LNCaP clone FGC (cell line): ENCODE data around the gene RPL15.

ENCODE experiments used
- DNase-seq: peaks from one replicate; pipeline ENCODE4 v3.0.0-alpha.2; 2011; ENCODE audit warnings: low read depth
- H3K4me3 ChIP-seq: 2 replicates; pipeline ENCODE4 v1.5.1; 2011; ENCODE audit warnings: mild to moderate bottlenecking, low read depth, low read length, control low read depth
- TF ChIP-seq, protein P1 (sequence below): IDR thresholded peaks from 2 replicates; pipeline ENCODE4 v1.5.1; 2012; ENCODE audit warnings: mild to moderate bottlenecking; ENCODE audit not compliant: control insufficient read depth, insufficient read depth; ENCODE audit errors: extremely low read depth

RPL15 gene

DNA sequence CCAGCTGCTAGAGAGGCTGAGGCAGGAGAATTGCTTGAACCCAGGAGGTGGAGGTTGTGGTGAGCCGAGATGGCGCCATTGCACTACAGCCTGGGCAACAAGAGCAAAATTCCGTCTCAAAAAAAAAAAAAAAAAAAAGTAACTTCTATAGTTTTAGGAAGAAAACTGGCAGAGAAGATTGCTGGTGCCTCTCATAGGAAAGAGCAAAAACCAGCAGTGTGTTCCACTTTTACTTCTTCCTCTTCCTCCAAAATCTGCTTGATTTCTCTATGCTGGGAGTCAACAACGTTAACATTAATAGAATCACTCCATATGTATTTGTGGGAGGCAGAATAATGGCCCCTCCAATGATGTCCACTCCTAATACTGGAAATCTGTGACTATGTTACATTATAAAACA is 15.6 kb downstream of the RPL15 start:
- TF ChIP-seq, protein P1, sequence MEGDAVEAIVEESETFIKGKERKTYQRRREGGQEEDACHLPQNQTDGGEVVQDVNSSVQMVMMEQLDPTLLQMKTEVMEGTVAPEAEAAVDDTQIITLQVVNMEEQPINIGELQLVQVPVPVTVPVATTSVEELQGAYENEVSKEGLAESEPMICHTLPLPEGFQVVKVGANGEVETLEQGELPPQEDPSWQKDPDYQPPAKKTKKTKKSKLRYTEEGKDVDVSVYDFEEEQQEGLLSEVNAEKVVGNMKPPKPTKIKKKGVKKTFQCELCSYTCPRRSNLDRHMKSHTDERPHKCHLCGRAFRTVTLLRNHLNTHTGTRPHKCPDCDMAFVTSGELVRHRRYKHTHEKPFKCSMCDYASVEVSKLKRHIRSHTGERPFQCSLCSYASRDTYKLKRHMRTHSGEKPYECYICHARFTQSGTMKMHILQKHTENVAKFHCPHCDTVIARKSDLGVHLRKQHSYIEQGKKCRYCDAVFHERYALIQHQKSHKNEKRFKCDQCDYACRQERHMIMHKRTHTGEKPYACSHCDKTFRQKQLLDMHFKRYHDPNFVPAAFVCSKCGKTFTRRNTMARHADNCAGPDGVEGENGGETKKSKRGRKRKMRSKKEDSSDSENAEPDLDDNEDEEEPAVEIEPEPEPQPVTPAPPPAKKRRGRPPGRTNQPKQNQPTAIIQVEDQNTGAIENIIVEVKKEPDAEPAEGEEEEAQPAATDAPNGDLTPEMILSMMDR = no peak
- no peak for DNase-seq
- H3K4me3 ChIP-seq = no peak overlapping the region

DNA sequence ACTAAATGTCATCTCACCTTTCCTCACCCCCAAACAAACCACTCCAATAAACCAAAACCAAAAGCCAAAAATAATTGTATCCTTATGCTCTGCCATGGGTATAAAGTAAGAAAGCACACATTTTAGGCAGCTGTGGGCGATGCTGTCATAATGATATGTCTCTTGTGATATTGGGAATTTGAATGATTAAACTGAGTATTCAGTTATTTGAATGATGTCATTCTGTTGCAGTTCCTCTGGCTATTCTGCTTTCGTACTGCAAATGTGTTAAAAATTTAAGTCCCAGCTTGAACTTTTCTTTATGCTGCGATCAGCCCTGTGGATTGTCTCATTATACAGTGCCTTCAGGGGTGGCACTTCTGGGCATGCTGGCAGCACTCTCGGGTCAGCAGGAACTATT is 17.3 kb downstream of the RPL15 start:
- no peak overlapping the region for H3K4me3 ChIP-seq
- TF ChIP-seq, protein P1 = no peak
- no peak for DNase-seq

DNA sequence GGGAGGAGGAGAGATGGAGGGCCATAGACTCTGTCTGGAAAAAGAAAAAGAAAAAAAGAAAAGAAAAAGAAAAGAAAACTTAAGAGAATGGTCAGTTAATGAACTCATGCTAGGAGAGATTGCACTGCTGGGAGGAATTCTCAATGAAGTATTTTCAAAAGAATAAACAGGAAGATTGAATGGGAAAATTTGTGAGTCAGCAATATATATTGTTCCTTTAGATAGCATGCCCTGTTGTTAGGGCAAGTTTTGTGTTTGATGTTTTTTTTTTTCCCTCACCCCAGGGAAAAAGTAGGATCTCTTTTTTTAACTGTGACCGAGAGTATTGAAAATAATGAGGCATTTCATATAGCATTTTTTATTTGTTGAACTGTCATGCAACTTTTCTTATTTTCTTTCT is 20.4 kb downstream of the RPL15 start:
- DNase-seq = no peak
- H3K4me3 ChIP-seq = no peak overlapping the region
- TF ChIP-seq, protein P1 = no peak

DNA sequence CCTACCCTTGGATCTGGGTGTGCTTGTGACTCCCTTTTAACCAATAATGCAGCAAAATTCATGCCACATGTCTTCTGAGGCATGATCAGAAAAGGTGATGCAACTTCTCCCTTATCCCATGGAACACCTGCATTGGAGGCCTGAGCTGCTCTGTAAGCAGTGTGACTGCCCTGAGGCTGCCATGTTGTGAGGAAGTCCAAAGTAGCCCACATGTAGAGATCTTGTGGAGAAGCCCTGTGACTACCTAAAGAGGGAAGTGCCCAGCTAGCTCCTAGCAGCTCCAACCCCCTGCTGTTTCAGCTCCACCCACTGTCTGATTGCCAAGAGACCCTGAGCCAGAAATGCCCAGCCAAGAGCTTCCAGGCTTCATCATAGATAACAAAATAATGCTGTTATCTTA is 21.8 kb downstream of the RPL15 start:
- TF ChIP-seq, protein P1 = no peak
- no peak for DNase-seq
- H3K4me3 ChIP-seq = no peak overlapping the region

DNA sequence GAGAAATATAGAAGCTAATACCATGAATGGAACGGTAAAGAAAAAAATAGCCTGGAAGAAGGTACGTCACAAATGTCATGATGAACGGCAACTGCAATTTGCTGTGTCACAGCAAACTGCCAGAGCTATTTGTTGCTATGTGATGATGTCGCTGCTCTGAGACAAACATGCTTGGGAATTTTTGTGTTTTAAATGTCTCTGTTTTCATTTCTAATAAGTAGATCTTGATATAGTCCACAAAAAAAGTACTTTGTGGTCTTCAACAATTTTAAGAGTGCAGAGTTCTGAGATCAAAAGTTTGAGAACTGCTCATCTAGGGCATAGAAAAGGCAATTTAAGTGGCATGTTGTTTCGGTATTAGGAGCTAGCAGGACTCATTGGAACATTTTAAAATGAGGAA is 23.8 kb downstream of the RPL15 start:
- TF ChIP-seq, protein P1 = no peak
- no peak overlapping the region for H3K4me3 ChIP-seq
- no peak for DNase-seq

DNA sequence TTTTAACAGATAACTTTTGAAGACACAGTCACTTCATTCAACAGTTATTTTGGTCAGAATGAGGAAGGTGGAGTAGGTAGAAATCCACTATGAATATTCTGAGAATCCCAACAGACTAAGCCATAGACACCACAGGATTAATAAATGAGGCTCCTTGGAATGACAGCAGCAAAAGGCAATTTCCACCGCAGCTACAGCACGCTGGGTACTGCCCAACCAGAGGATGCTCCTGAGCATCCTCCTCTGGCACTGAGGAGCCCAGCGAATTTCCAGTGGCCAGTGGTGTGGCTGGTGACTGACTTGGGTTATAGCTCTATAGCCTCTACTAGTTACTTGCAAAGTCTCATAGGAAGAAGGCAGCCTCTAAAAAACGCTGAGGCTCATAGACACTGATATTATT is 24.5 kb downstream of the RPL15 start:
- TF ChIP-seq, protein P1 = no peak
- no peak overlapping the region for H3K4me3 ChIP-seq
- no peak for DNase-seq

DNA sequence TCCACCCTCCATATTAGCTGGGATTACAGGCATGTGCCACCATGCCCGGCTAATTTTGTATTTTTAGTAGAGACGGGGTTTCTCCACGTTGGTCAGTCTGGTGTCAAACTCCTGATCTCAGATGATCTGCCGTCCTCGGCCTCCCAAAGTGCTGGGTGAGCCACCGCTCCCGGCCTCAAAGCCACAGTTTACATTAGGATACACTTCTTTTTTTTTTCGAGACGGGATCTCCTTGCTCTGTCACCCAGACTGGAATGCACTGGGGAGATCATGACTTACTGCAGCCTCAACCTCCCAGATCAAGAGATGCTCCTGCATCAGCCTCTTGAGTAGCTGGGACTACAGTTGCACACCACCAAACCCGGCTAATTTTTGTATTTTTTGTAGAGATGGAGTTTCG is 25.6 kb downstream of the RPL15 start:
- TF ChIP-seq, protein P1 = no peak
- DNase-seq = no peak
- no peak overlapping the region for H3K4me3 ChIP-seq
